ENCODE measurements around the gene ZMIZ1. TPM values are rescaled to one million over a fixed set of nuclear protein-coding genes. Genes with fewer than 3 reads are reported as not detected.

Gene ZMIZ1
- total RNA-seq, 4 donors from 2014 or later, result 18.7 to 188 (median 36.7) TPM

GRCh38 chr10:79304479-79305087 is 235.8 kb downstream of the ZMIZ1 start:
- no peak overlapping the region for H3K4me3 ChIP-seq
- intact Hi-C loops (cut with DNase I; ENCODE audit: low total_unique reads), result no loop called here
- no peaks in the 10 kb centered on the region for H3K9me3 ChIP-seq
- H3K4me1 ChIP-seq, result no peaks in the 10 kb centered on the region
- H3K27me3 ChIP-seq, result no peaks in the 10 kb centered on the region
- H3K36me3 ChIP-seq, result no peaks in the 10 kb centered on the region
- TF ChIP-seq POLR2A (IDR thresholded peaks at IDR 0.05) (no peak), CTCF (IDR thresholded peaks at IDR 0.05) (no peak)
- H3K27ac ChIP-seq, result no peak overlapping the region
- no peak for DNase-seq

GRCh38 chr10:79305515-79305914 is 236.7 kb downstream of the ZMIZ1 start:
- intact Hi-C loops (cut with DNase I; ENCODE audit: low total_unique reads), result no loop called here
- Histone ChIP-seq H3K36me3 (no peaks in the 10 kb centered on the region), H3K27ac (no peak overlapping the region), H3K4me3 (no peak overlapping the region), H3K9me3 (no peaks in the 10 kb centered on the region), H3K4me1 (no peaks in the 10 kb centered on the region), H3K27me3 (no peaks in the 10 kb centered on the region)
- DNase-seq, result no peak
- no peak for TF ChIP-seq POLR2A (IDR thresholded peaks at IDR 0.05)
- no peak for TF ChIP-seq CTCF (IDR thresholded peaks at IDR 0.05)

GRCh38 chr10:79305988-79306387 is 237.2 kb downstream of the ZMIZ1 start:
- H3K27ac ChIP-seq, result no peak overlapping the region
- intact Hi-C loops (cut with DNase I; ENCODE audit: low total_unique reads), result no loop called here
- H3K4me1 ChIP-seq, result no peaks in the 10 kb centered on the region
- no peaks in the 10 kb centered on the region for H3K9me3 ChIP-seq
- TF ChIP-seq POLR2A (IDR thresholded peaks at IDR 0.05), result no peak
- TF ChIP-seq CTCF (IDR thresholded peaks at IDR 0.05), result no peak
- no peak overlapping the region for H3K4me3 ChIP-seq
- no peaks in the 10 kb centered on the region for H3K27me3 ChIP-seq
- DNase-seq, result no peak
- no peaks in the 10 kb centered on the region for H3K36me3 ChIP-seq

GRCh38 chr10:79306644-79307220 is 238.0 kb downstream of the ZMIZ1 start:
- no peaks in the 10 kb centered on the region for H3K9me3 ChIP-seq
- intact Hi-C loops (cut with DNase I; ENCODE audit: low total_unique reads), result no loop called here
- H3K27me3 ChIP-seq, result no peaks in the 10 kb centered on the region
- no peak for TF ChIP-seq CTCF (IDR thresholded peaks at IDR 0.05)
- TF ChIP-seq POLR2A (IDR thresholded peaks at IDR 0.05), result no peak
- no peaks in the 10 kb centered on the region for H3K36me3 ChIP-seq
- no peak overlapping the region for H3K4me3 ChIP-seq
- H3K4me1 ChIP-seq, result no peaks in the 10 kb centered on the region
- no peak for DNase-seq
- H3K27ac ChIP-seq, result no peak overlapping the region

- intact Hi-C loops (cut with DNase I; ENCODE audit: low total_unique reads), result no loop called here
- Histone ChIP-seq H3K36me3 (no peaks in the 10 kb centered on the region), H3K4me1 (no peaks in the 10 kb centered on the region), H3K4me3 (no peak overlapping the region), H3K27ac (no peak overlapping the region), H3K9me3 (no peaks in the 10 kb centered on the region), H3K27me3 (no peaks in the 10 kb centered on the region)
- no peak for TF ChIP-seq CTCF (IDR thresholded peaks at IDR 0.05)
- no peak for TF ChIP-seq POLR2A (IDR thresholded peaks at IDR 0.05)
- DNase-seq, result no peak
Measured at GRCh38 chr10:79308016-79308415, 239.2 kb downstream of the ZMIZ1 start.
